ENCODE results near the gene CIPC.

CIPC gene

GRCh38 chr14:77140359-77141213 is 42.5 kb downstream of the CIPC start:
- no peak for TF ChIP-seq EZH2 (IDR thresholded peaks at IDR 0.05; ENCODE audit: borderline replicate concordance, low read depth, low read length, severe bottlenecking)
- no peak for TF ChIP-seq CTCF (IDR thresholded peaks at IDR 0.05; ENCODE audit: borderline replicate concordance, extremely low read depth, low read length, poor library complexity, severe bottlenecking)
- no peak overlapping the region for H3K9ac ChIP-seq (ENCODE audit: low read depth, low read length)

GRCh38 chr14:77141214-77142004 is 43.4 kb downstream of the CIPC start, which contains the start of gene ZDHHC22:
ZDHHC22 (minus strand) TSS chr14:77141791; CDS start chr14:77139738, 2,053 bp downstream.
- H3K9me3 ChIP-seq (ENCODE audit: insufficient read depth, low read length, severe bottlenecking): no peaks in the 10 kb centered on the region
- TF ChIP-seq EZH2 (IDR thresholded peaks at IDR 0.05; ENCODE audit: borderline replicate concordance, low read depth, low read length, severe bottlenecking) (no peak), CTCF (IDR thresholded peaks at IDR 0.05; ENCODE audit: borderline replicate concordance, extremely low read depth, low read length, poor library complexity, severe bottlenecking) (no peak)
- no peak within 1 kb of the TSS for H2AFZ ChIP-seq (ENCODE audit: low read depth, low read length)
- ATAC-seq (ENCODE audit: insufficient read depth, low read depth): no peak
- no peaks in the 10 kb centered on the region for H3K4me1 ChIP-seq (ENCODE audit: insufficient read depth, low read length)
- H3K79me2 ChIP-seq (ENCODE audit: insufficient read depth, low read length): no peaks in the 10 kb centered on the region
- H3K9ac ChIP-seq (ENCODE audit: low read depth, low read length): no peak within 1 kb of the TSS
- no peaks in the 10 kb centered on the region for H4K20me1 ChIP-seq (ENCODE audit: insufficient read depth, low read length)
- H3K27me3 ChIP-seq (ENCODE audit: insufficient read depth, low read length, poor library complexity): peaks cover 6% of the 10 kb centered on the region
- DNase-seq: no peak
- no peak within 1 kb of the TSS for H3K4me3 ChIP-seq (ENCODE audit: low read depth in 1 of 2, low read length in 2 of 2)
- no peak within 1 kb of the TSS for H3K27ac ChIP-seq (ENCODE audit: low read length)
- H3K4me2 ChIP-seq (ENCODE audit: insufficient read depth, low read length): no peak within 1 kb of the TSS
- H3K36me3 ChIP-seq (ENCODE audit: insufficient read depth, low read length): no peaks in the 10 kb centered on the region

More at GRCh38 chr14:77140359-77141213, 42.5 kb downstream of the CIPC start:
- no peaks in the 10 kb centered on the region for H3K27me3 ChIP-seq (ENCODE audit: insufficient read depth, low read length, poor library complexity)
- no peaks in the 10 kb centered on the region for H3K36me3 ChIP-seq (ENCODE audit: insufficient read depth, low read length)
- no peak for DNase-seq
- ATAC-seq (ENCODE audit: insufficient read depth, low read depth): no peak
- H3K9me3 ChIP-seq (ENCODE audit: insufficient read depth, low read length, severe bottlenecking): no peaks in the 10 kb centered on the region
- H3K4me3 ChIP-seq (ENCODE audit: low read depth in 1 of 2, low read length in 2 of 2): no peak overlapping the region
- H3K27ac ChIP-seq (ENCODE audit: low read length): no peak overlapping the region
- no peaks in the 10 kb centered on the region for H3K4me1 ChIP-seq (ENCODE audit: insufficient read depth, low read length)
- no peak overlapping the region for H2AFZ ChIP-seq (ENCODE audit: low read depth, low read length)
- no peaks in the 10 kb centered on the region for H3K79me2 ChIP-seq (ENCODE audit: insufficient read depth, low read length)
- H4K20me1 ChIP-seq (ENCODE audit: insufficient read depth, low read length): no peaks in the 10 kb centered on the region
- H3K4me2 ChIP-seq (ENCODE audit: insufficient read depth, low read length): no peak overlapping the region

DNA sequence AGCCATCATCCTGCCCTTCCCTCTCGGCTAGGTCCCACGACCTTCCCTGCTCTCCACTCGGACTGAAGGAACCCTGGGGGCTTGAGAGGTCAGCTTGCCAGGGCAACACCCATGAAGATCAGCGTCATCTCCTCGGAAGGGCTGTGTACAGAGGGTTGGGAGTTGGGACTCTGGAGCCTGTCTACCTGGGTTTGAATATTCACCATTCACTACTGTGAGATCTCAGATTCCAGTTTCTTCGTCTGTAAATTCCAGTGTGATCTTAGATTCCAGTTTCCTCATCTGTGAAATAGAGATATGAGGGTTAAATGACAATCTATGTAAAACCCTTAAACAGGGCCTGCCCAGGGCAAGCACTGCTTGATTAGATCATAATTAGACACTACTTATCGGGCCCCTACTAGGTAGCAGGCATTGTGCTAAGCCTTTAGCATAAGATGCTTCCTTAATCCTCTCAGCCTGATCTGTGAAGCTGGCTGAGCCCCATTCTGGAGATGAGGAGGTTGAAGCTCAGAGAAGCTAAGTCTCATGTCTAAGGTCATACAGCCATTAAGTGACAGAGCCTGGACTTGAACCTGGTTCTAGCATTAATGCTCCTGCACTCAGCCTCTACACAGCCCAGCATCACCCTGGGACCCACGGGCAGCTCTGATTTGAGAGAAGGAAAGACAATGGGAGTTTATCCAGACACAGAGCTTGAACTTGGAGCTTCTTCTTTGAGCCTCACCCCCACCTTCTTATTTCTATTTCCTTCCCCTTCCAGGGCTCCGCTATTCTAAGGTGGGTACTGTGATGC is 44.1 kb downstream of the CIPC start:
- TF ChIP-seq EZH2 (IDR thresholded peaks at IDR 0.05; ENCODE audit: borderline replicate concordance, low read depth, low read length, severe bottlenecking) (no peak), CTCF (IDR thresholded peaks at IDR 0.05; ENCODE audit: borderline replicate concordance, extremely low read depth, low read length, poor library complexity, severe bottlenecking) (no peak)
- H3K4me2 ChIP-seq (ENCODE audit: insufficient read depth, low read length): no peak overlapping the region
- H3K27me3 ChIP-seq (ENCODE audit: insufficient read depth, low read length, poor library complexity): peaks cover 13% of the 10 kb centered on the region
- no peak overlapping the region for H3K27ac ChIP-seq (ENCODE audit: low read length)
- H3K79me2 ChIP-seq (ENCODE audit: insufficient read depth, low read length): no peaks in the 10 kb centered on the region
- H3K36me3 ChIP-seq (ENCODE audit: insufficient read depth, low read length): no peaks in the 10 kb centered on the region
- no peak for DNase-seq
- ATAC-seq (ENCODE audit: insufficient read depth, low read depth): no peak
- H2AFZ ChIP-seq (ENCODE audit: low read depth, low read length): no peak overlapping the region
- no peak overlapping the region for H3K9ac ChIP-seq (ENCODE audit: low read depth, low read length)
- no peaks in the 10 kb centered on the region for H4K20me1 ChIP-seq (ENCODE audit: insufficient read depth, low read length)
- H3K9me3 ChIP-seq (ENCODE audit: insufficient read depth, low read length, severe bottlenecking): no peaks in the 10 kb centered on the region
- H3K4me1 ChIP-seq (ENCODE audit: insufficient read depth, low read length): no peaks in the 10 kb centered on the region
- no peak overlapping the region for H3K4me3 ChIP-seq (ENCODE audit: low read depth in 1 of 2, low read length in 2 of 2)
